Thyroid gland (tissue), 4 donors: Measurements from ENCODE around the gene ODF4. TPM values are rescaled to one million over a fixed set of nuclear protein-coding genes. Genes with fewer than 3 reads are reported as not detected.

ENCODE experiments used
- DNase-seq, 2 donors: peaks; one replicate each; pipeline ENCODE4 v3.0.0-alpha.2; 2019
- H3K27ac ChIP-seq, 3 donors: fragments of 200-600 bp; sonication (generic); 1 replicate in 2 of 3; 2 replicates in 1 of 3; pipeline ENCODE4 v1.5.1; 2016 to 2019; ENCODE audit warnings: mild to moderate bottlenecking in 1 of 3, moderate library complexity in 1 of 3
- H3K27me3 ChIP-seq: fragments of 200-600 bp; sonication (generic); one replicate; pipeline ENCODE4 v1.5.1; 2019
- H3K36me3 ChIP-seq, 2 donors: fragments of 200-600 bp; sonication (generic); one replicate each; pipeline ENCODE4 v1.5.1; 2016 to 2019
- H3K4me1 ChIP-seq, 2 donors: fragments of 200-600 bp; sonication (generic); one replicate each; pipeline ENCODE4 v1.5.1; 2017 to 2019
- H3K4me3 ChIP-seq, 3 donors: fragments of 200-600 bp; sonication (generic); replicated peaks in 1 of 3; 1 replicate in 2 of 3; 2 replicates in 1 of 3; pipeline ENCODE4 v1.5.1; 2016; ENCODE audit warnings: mild to moderate bottlenecking in 1 of 3
- H3K9me3 ChIP-seq: fragments of 200-600 bp; sonication (generic); one replicate; pipeline ENCODE4 v1.5.1; 2017
- POLR2A ChIP-seq, 2 donors: fragments of 450-650 bp; IDR thresholded peaks; one replicate each; pipeline ENCODE4 v1.6.1; 2017; ENCODE audit warnings: antibody characterized with exemption in 2 of 2, mild to moderate bottlenecking in 2 of 2, moderate library complexity in 1 of 2
- WGBS, 2 donors: methylation state at CpG; one replicate each; pipeline ENCODE4 v1.1.5; 2017; 5-methylcytosine and 5-hydroxymethylcytosine counted together
- intact Hi-C: fragments of 100-400 bp; cut with DNase I; formaldehyde crosslinking; loops from one replicate; pipeline ENCODE4 v1.15.1; 2023
- total RNA-seq, 4 donors: library from RNA; depleted of rRNA; stranded (reverse); fragments of >200 nt; gene quantifications; one replicate each; pipeline ENCODE4 v1.2.3, GENCODE V29; 2016
- TF ChIP-seq, protein P1 (sequence below), 6 experiments: fragments of 200-600 bp in 3 of 6; fragments of 450-650 bp in 3 of 6; sonication (generic) in 3 of 6; IDR thresholded peaks; one replicate each; pipeline ENCODE4 v1.5.1; 2016 to 2019; ENCODE audit warnings: antibody characterized with exemption in 6 of 6, mild to moderate bottlenecking in 2 of 6, inconsistent platforms in 1 of 6, moderate library complexity in 1 of 6

Gene ODF4
- total RNA-seq, 4 donors from 2014 or later, result not detected

DNA sequence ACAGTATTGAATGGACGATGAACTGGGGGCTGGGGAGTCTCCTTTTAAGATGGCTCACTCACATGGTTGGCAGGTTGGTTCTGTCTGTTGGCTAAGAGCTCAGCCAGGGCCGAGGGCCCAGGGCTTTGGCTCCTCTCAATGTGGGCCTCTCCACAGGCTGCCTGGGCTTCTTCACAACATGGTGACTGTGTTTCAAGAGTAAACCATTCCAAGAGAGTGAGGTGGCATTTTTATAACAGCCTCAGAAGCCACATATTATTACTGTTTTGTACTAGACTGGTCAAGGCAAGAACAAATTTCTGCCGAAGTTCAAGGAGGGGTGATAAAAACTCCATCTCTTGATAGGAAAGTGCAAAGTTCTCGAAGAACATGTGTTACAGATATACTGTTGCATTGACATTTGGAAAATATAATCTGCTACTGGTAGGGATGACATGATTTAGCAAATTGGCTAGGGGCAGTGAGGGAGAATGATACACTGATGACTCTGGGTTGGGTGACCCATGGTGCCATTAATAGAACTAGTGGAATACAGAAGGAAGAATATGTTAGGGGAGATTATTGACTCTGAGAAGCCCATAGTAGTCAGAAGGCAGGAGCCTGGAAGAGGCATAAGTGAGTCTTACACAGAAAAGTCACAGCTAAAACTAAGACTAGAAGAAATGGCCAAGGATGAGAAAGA is 23.2 kb downstream of the ODF4 start:
- H3K27me3 ChIP-seq, result no peaks in the 10 kb centered on the region
- H3K4me3 ChIP-seq, result no peak overlapping the region
- 77 to 93% methylated on average over 3 to 4 of the region's 4 CpGs for WGBS, 2 donors
- intact Hi-C loops, result no loop called here
- H3K4me1 ChIP-seq, result peaks cover 0 to 18% of the 10 kb centered on the region in 2 donors
- no peak for DNase-seq
- H3K36me3 ChIP-seq, result no peaks in the 10 kb centered on the region
- TF ChIP-seq, protein P1, sequence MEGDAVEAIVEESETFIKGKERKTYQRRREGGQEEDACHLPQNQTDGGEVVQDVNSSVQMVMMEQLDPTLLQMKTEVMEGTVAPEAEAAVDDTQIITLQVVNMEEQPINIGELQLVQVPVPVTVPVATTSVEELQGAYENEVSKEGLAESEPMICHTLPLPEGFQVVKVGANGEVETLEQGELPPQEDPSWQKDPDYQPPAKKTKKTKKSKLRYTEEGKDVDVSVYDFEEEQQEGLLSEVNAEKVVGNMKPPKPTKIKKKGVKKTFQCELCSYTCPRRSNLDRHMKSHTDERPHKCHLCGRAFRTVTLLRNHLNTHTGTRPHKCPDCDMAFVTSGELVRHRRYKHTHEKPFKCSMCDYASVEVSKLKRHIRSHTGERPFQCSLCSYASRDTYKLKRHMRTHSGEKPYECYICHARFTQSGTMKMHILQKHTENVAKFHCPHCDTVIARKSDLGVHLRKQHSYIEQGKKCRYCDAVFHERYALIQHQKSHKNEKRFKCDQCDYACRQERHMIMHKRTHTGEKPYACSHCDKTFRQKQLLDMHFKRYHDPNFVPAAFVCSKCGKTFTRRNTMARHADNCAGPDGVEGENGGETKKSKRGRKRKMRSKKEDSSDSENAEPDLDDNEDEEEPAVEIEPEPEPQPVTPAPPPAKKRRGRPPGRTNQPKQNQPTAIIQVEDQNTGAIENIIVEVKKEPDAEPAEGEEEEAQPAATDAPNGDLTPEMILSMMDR (IDR thresholded peaks at IDR 0.05), result no peak
- TF ChIP-seq POLR2A (IDR thresholded peaks at IDR 0.05), result no peak
- no peak overlapping the region for H3K27ac ChIP-seq
- no peaks in the 10 kb centered on the region for H3K9me3 ChIP-seq

DNA sequence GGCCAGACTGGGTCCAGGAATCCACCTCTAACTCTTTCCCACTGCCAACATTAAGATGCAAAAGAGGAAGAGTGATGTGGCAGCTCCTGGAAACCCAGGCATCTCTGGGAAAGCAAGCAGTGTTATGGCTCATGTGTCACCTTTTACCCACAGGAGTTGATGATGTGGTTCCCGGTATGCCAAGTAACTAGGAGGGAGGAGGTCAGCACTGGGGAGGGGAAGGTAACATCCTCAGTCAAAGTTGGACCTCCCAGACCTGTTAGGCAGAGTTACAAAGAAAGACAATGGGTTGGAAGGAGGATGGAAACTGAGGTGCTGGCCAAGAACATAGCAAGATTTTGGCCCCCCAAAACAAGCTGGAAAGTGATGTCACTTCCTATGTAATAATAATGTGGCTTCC is 25.5 kb downstream of the ODF4 start:
- H3K36me3 ChIP-seq, result peaks cover 6 to 10% of the 10 kb centered on the region in 2 donors
- intact Hi-C loops, result no loop called here
- peaks cover 0 to 18% of the 10 kb centered on the region in 2 donors for H3K4me1 ChIP-seq
- H3K9me3 ChIP-seq, result no peaks in the 10 kb centered on the region
- DNase-seq, result no peak
- WGBS, 2 donors, result 71 to 100% methylated on average over 1 of the region's 1 CpG
- H3K27me3 ChIP-seq, result no peaks in the 10 kb centered on the region
- H3K4me3 ChIP-seq, result no peak overlapping the region
- no peak for TF ChIP-seq POLR2A (IDR thresholded peaks at IDR 0.05)
- TF ChIP-seq, protein P1 (IDR thresholded peaks at IDR 0.05), result no peak
- no peak overlapping the region for H3K27ac ChIP-seq

DNA sequence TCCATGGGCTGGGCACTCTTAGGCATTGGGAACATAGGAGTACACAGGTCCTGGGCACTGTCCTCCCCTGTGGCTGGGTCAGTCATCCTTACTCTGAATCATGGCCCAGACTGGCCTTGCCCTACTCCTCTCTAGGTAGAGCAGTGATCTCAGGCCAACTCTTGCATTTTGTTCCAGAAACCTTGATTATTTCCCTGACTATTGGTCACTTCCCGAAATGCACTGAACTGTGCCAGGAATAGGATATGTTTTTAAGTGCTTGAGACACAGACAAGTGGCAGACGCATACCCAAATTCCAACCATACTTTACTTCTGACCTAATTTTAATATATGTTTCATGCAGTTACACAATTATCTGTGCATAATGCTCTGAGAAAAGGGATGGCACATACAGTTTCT is 26.6 kb downstream of the ODF4 start:
- peaks cover 0 to 15% of the 10 kb centered on the region in 2 donors for H3K4me1 ChIP-seq
- intact Hi-C loops, result no loop called here
- no peak overlapping the region for H3K4me3 ChIP-seq
- DNase-seq, result no peak
- no peaks in the 10 kb centered on the region for H3K27me3 ChIP-seq
- H3K9me3 ChIP-seq, result no peaks in the 10 kb centered on the region
- H3K27ac ChIP-seq, result peak overlapping the region in 1 of 3 donors; percentile 5
- TF ChIP-seq, protein P1 (IDR thresholded peaks at IDR 0.05), result no peak
- no peak for TF ChIP-seq POLR2A (IDR thresholded peaks at IDR 0.05)
- 65 to 72% methylated on average over 2 of the region's 2 CpGs for WGBS, 2 donors
- H3K36me3 ChIP-seq, result peaks cover 6 to 10% of the 10 kb centered on the region in 2 donors

DNA sequence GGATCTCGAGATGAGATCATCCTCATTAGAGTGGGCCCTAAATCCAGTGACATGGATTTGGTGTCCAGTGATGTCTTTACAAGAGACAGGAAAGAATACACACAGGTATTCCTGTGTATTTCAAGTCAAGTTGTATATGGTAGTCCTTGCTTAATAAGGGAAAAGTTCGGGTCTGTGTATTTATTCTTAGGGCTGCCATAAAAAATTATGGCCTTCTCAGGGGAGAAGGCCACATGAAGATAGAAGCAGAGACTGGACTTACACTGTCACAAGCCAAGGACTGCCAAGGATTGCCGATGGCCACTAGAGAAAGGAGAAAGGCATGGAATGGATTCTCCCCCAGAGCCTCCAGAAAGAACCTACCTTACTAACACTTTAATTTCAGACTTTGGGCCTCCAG is 28.6 kb downstream of the ODF4 start:
- Histone ChIP-seq H3K4me3 (no peak overlapping the region), H3K9me3 (no peaks in the 10 kb centered on the region), H3K27me3 (no peaks in the 10 kb centered on the region), H3K36me3 (peaks cover 6 to 10% of the 10 kb centered on the region in 2 donors), H3K27ac (no peak overlapping the region), H3K4me1 (peaks cover 0 to 4% of the 10 kb centered on the region in 2 donors)
- no peak for DNase-seq
- TF ChIP-seq, protein P1 (IDR thresholded peaks at IDR 0.05), result no peak
- TF ChIP-seq POLR2A (IDR thresholded peaks at IDR 0.05), result no peak
- 81 to 93% methylated on average over 3 of the region's 3 CpGs for WGBS, 2 donors
- intact Hi-C loops, result no loop called here

DNA sequence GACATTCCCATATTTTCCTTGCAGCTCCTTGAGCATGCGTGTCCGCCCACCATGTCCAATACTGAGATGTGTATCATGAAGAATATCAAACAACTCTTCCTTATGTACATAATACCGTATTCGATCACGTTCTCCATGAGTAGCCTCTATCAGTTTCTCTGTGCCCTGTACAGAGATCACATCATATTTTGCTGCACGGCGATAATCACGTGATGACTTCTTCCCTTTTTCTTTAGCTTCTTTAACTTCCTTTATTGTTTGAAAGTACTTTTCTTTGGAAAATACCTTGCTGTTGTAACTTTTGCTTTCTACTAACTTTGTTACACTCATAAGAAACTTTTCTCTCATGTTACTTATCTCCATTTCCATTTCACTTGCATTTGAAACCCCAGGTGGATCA is 30.3 kb downstream of the ODF4 start:
- WGBS, 2 donors, result 94 to 95% methylated on average over 8 of the region's 8 CpGs
- DNase-seq, result no peak
- Histone ChIP-seq H3K4me3 (no peak overlapping the region), H3K4me1 (peaks cover 0 to 6% of the 10 kb centered on the region in 2 donors), H3K36me3 (peaks cover 6 to 10% of the 10 kb centered on the region in 2 donors), H3K9me3 (no peaks in the 10 kb centered on the region), H3K27ac (no peak overlapping the region), H3K27me3 (no peaks in the 10 kb centered on the region)
- intact Hi-C loops, result no loop called here
- TF ChIP-seq, protein P1 (IDR thresholded peaks at IDR 0.05), result no peak
- no peak for TF ChIP-seq POLR2A (IDR thresholded peaks at IDR 0.05)
